Stimulated activated CD4-positive, alpha-beta T cell treated with anti-CD3 and anti-CD28 coated beads, Interleukin-2, amount 100 ng/mL, for 4 hours (primary cell): ENCODE results near the gene GNE.
"Not testable (repeated sequence)": the region's sequence is repeated elsewhere in the genome, so short reads cannot be mapped to it uniquely, and the experiment has no call there.

ENCODE experiments used
- DNase-seq: peaks from one replicate; pipeline ENCODE4 v3.0.0-alpha.2; 2020; ENCODE audit warnings: low read depth

Gene GNE

DNA sequence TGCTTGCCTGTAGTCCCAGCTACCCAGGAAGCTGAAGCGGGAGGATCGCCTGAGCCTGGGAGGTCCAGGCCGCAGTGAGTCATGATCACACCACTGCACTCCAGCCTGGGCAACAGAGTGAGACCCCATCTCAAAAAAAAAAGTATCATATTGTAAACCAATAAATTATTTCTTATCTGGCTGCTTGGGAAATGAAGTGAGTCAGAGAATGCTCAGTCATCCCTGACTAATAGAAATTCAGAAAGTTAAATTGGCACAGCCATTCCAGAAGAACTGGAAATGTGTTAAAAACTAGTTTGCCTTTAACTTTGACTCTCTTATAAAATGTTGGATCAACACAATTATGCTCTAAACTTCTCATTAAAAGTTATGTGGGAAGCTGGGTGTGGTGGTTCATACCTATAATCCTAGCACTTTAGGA lies 9.8 kb upstream of the GNE start:
- DNase-seq, result no peak

DNA sequence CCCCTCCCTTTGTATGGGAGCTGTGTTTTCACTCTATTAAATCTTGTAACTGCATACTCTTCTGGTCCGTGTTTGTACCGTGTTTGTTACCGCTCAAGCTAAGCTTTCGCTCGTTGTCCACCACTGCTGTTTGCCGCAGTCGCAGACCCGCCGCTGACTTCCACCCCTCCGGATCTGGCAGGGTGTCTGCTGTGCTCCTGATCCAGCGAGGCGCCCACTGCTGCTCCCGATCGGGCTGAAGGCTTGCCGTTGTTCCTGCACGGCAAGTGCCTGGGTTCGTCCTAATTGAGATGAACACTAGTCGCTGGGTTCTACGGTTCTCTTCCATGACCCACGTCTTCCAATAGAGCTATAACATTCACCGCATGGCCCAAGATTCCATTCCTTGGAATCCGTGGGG lies 6.6 kb upstream of the GNE start:
- no peak for DNase-seq

DNA sequence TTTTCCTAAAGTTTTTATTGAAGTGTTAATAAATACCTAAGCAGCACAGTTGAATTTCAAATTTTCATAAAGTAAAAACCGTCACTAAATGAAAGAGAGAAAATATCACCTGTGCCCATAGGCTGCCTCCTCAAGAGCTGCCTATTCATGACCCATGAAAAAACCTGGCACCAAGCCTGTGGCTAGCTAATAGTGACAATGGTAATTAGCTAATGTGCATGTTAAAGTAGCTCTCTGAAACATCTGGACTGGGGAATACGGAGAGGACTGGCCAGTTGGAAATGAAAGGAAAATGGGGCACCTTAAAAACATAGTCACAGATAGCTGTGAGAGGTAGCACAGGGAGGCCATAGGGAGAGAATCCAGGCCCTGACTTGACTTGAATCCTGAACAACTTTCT lies 5.4 kb upstream of the GNE start:
- DNase-seq, result no peak

DNA sequence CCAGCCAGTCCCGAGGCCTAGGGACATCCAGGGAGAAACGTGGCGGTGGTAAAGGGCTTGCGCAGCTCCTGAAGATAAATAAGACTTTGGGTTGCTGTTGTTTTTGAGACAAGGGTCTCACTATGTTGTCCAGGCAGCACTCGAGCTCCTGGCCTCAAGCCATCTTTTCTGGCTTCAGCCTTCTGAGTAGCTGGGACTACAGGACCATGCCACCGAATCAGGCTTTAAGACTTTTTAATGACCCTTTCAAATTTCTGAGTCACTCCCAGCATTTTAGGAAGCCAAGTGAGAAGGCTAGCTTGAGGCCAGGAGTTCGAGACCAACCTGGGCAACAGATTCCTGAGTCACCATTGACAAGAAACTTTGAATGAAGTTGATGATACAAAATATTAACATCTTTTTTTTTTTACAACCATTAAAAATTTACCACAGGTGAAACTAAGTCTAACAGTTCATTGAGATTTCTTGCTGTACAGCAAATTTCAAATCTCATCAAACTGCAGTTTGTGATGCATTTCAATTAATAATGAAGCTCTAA lies 817 bp upstream of the GNE start:
- DNase-seq, result no peak

DNA sequence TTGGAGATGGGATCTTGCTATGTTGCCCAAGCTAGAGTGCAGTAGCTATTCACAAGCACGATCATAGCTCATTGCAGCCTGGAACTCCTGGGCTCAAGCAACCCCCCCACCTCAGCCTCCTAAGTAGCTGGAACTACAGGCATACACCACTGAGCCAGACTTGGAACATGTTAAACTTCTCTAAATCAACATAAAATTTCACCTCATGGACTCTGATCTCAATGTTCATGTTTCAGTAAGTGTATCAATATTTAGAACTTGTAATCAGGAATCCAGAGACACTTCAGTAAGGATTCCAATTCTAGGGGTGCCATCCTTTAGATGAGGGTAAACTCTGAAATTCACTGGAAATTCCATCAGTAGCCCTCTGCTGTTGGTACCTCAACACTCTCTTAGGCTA lies 6.8 kb downstream of the GNE start:
- no peak for DNase-seq

DNA sequence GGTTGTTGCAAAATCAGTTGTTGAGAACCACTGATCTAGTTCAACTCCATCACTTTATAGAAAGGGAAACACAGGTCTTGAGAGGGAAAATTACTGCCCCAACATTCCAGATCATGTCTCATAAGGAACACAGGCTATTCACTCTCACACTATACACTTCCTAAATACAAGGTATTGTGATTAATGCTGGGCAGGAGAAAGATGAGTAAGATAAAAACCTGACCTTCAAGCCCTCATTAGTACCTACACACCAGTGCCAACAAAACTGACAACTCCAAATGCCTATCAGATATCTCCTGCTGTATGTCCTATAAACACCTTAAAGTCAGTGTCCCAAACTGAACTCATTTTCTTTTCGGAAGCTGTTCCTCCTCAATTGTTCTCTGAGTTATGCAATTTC lies 8.2 kb downstream of the GNE start:
- no peak for DNase-seq

DNA sequence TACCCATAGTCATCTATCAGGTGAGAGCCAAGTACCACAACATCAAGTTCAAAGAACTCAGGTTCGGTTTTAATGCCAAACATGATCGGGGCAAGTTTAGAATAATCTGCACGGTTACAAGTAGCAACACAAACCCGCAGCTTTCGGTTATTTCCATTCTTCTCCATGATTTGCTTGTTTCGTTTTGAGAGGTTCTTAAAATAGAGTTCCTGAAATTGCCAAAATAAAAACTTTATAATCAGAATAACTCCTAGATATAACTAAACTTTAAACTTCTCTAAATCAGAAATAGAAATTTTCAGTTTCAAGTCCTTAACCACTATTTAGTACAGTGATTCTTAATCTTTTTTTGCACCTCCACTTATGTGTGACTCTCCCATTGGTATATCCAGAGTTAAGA lies 9.1 kb downstream of the GNE start:
- DNase-seq, result no peak

DNA sequence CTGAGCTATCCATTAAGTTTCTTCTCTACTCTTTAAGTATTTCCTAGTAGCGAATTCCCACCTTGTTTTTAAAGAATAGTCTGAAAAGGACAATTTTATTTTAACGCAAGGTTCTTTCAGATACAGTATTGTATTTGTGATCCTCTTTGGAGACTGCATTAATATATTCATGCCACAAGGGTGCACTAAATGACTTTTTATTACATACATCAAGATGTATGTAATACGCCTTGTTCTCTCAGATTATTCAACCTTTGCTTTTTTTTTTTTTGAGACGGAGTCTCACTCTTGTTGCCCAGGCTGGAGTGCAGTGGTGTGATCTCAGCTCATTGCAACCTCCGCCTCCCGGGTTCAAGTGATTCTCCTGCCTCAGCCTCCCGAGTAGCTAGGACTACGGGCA lies 10.2 kb downstream of the GNE start:
- not testable (repeated sequence) for DNase-seq

DNA sequence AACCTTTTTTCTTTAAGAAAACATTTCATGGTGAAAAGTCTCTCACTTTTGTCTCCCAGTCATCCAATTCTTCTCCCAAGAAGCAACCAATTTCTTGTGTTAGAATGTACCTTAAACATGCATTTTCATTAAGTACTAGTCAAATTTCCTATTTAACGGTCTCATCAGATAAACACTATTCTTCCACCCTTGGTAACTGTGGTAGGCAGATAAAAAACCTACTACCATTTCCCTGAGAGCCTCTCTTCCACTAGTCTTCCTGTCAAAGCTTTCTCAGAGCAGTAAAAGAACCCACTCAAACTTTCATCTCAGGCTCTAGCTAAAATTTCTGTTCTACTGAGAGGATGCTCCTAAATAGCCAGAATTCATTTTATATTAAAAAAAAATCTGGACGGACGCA lies 10.9 kb downstream of the GNE start:
- DNase-seq, result no peak

DNA sequence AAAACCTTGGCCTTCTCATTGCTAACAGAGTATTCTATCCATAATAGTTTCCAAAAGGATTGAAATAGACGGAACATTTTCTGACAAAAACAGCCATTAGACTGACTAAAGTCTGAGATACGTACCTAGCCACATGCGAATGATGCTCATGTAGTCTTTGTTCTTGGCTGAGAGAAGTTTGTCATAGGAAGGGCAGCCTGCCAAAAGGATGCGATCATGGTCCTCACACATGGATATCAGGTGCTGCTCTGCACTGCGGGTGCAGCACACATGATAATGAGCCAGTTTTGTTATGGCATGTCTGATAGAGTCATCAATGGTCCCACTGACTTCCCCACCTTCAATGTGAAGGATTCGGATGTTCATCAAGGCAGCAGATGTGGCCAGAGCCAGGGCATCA lies 12.3 kb downstream of the GNE start:
- no peak for DNase-seq

DNA sequence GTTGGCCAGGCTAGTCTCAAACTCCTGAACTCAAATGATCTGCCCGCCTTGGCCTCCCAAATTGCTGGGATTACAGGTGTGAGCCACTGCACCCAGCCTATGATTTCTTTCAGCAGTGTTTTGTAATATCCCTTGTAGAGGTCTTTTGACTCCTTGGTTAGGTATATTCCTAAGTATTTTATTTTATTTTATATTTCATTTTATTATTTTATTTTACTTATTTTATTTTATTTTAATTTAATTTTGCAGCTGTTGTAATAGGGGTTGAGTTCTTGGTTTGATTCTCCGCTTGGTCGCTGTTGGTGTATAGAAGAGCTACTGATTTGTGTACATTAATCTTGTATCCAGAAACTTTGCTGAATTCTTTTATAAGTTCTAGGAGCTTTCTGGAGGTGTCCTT lies 18.6 kb downstream of the GNE start:
- not testable (repeated sequence) for DNase-seq

DNA sequence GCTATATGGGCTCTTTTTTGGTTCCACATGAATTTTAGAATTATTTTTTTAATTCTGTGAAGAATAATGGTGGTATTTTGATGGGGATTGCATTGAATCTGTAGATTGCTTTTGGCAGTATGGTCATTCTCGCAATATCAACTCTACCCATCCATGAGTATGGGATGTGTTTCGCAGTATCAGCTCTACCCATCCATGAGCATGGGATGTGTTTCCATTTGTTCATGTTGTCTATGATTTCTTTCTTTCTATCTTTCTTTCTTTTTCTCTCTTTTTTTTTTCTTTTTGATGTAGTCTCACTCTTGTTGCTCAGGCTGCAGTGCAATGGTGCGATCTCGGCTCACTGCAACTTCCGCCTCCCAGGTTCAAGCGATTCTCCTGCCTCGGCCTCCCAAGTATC lies 19.0 kb downstream of the GNE start:
- not testable (repeated sequence) for DNase-seq

DNA sequence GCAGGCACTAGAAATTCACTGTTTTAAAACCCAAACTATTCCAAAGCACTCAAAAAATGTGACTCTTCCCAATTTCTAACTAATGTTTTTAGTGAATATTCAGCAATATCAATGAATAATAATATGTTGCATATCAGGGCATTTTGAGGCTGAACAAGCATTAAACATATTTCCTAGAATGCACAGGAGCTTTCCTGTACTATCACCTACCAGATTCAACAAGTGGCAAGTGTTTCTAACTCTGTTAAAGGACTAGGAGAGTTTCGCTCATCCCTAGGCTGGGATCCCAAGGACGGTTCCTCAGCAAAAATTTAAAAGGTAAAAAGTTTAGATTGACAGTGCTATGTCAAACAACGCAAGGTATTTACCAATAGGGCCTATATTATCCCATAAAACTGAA lies 21.0 kb downstream of the GNE start:
- DNase-seq, result no peak

DNA sequence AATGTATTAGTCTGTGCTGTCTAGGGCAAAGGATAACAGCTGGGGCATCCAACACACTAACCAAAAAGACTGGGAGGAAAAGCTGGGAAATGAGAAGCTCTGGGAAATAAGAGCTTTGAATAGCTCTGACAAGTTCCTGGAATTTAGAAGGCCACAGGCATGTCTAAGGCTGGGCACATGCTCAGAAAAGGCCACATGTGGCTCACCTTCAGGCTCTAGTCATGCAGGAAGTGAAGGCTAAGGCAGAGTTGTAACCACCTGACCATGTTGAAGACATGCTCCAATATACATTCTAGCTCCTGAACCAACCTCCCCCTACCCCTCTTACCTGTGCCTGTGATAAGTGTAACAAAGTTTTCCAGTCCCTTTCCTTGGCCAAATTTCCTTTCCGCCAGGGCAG lies 35.8 kb downstream of the GNE start:
- no peak for DNase-seq

DNA sequence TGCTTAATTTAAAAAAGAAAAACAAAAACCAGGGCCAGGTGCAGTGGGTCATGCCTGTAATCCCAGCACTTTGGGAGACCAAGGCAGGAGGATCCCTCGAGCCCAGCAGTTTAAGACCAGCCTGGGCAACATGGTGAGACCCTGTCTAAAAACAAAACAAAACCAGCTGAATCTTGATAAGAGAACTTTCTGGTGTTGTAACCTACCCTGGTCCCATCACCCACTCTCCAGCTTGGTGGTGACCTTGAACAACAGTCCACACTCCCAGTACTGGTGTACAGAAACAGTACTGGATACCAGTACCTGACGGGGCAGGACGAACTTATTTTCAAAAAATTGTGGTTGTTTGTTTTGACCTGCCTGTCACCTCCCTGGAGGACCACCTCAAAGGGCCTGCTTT lies 36.6 kb downstream of the GNE start:
- no peak for DNase-seq

DNA sequence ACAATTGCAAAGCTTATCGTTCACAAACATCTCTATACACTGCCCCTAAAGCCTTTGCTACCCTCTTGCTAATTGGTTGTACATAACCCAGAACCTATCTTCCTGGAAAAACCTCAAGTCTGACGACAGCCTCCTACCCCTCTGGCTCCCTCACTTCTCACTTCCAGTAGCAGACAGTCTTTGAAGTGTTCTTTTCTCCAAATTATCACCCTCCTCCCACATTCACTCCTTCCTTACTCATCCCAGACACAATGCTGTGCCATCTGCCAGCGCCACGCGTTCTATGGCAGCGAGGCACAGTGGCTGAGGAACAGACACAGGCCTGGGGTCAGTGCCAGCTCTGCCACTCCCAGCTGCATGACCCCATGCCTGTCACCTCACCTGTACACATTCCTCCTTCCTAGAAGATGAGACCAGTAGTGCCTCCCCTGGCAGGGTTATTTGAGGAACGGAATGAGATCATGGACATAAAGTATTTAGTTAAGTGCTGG lies 39.8 kb downstream of the GNE start:
- no peak for DNase-seq

DNA sequence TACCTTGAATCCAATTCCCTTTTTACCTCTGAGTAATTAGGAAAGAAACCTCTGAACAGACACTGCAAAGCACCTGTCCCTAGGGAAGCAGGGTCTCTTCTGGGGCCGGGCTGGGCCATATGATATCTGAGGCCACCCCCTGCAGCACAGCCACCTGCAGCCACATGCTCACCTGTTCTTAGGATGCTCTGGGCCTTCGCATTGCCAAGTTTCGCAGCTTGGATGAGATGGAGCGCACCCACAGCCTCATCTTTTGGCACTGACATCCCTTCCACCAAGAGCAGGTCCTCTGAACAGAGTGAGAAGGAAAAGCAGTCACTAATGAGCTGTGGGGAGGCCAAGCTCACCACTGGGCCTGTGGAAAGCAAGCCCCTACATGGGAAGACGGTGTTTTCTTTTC lies 40.2 kb downstream of the GNE start:
- DNase-seq, result no peak

DNA sequence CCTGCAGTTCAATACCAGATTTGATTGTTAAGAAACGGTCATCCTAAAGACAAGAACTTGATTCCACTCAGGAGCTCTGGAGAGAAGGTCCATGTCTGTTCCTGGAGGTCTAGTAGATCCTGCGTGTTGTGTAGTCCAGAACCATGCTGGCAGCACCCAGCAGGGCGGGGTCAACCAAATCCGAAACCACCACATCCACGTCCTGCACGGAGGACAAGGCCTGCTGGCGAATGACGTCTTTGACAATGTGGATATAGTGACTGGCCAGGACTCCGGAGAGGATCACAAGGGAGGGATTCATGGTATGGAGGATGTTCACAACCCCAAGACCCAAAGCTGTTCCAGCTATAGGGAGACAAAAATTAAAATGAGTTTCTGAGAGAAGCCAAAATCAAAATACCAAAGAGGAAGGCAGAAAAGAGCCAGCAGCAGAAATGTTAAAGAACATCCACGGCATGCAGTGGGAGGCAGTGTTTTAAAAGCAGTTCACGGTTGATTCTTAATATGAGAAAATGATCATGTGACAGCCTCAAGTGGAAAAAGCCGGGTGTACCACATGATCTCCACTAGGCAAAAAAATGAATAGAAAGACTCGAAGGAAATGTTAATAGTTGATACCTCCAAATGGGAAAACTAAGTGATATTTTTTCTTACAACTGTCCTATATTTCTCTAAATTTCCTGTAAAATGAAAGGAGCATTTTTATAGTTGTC lies 40.8 kb downstream of the GNE start:
- DNase-seq, result no peak

DNA sequence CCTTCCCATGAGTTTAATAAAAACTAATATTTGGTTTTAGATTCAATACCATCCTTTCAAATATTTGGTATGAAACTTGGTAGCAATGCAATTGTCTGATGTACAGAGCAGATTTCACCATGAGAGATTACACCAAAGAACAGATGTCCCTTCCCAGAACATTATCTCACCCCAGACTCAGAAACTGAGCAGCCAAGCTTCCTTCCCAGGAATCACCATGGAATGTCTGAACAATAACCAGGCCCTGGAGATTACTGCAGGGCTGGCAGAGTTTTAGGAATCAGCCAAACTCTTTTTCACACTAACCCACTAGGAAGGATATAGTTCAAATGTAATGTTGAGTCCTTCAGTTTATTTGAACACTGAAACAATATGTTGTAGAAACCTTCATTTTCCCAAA lies 43.7 kb downstream of the GNE start:
- DNase-seq, result no peak

DNA sequence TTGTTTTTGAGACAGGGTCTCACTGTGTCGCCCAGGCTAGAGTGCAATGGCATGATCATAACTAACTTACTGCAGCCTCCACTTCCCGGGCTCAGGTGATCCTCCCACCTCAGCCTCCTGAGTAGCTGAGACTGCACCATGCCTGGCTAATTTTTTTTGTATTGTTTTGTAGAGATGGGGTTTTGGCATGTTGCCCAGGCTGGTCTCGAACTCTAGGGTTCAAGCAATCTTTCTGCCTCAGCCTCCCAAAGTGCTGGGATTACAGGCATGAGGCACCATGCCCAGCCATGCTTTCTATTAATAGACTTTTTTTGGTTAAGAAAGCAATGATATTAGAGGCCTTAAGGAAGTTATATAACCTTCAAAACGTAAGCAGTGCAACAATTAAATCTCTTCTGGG lies 44.3 kb downstream of the GNE start:
- no peak for DNase-seq

DNA sequence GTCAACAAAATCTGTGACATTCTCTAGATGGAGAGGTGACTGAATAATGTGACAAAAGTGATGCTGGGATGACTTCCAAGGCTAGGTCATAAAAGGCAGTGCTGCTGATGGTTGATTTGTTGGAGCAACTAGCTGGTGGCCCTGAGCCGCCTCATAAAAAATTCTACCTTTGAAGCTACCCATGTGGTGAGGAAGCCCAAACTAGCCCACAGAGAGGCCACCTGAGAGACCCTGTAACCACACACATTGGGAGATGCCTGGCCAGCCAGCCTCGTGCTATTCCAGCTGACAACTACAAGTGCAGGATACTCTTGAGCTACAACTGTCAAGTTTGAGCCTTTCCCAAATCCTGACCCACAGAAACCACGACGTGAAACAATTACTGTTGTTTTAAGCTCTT lies 44.9 kb downstream of the GNE start:
- DNase-seq, result no peak

DNA sequence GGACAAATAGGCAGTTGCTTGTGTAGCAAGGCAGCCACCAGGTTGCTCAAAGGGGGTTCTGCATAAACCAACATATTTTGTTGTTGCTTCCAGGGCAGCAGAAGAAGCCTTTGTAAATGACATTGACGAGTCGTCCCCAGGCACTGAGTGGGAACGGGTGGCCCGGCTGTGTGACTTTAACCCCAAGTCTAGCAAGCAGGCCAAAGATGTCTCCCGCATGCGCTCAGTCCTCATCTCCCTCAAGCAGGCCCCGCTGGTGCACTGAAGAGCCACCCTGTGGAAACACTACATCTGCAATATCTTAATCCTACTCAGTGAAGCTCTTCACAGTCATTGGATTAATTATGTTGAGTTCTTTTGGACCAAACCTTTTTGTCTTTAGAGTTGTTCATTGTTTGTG lies 46.7 kb downstream of the GNE start:
- no peak for DNase-seq

DNA sequence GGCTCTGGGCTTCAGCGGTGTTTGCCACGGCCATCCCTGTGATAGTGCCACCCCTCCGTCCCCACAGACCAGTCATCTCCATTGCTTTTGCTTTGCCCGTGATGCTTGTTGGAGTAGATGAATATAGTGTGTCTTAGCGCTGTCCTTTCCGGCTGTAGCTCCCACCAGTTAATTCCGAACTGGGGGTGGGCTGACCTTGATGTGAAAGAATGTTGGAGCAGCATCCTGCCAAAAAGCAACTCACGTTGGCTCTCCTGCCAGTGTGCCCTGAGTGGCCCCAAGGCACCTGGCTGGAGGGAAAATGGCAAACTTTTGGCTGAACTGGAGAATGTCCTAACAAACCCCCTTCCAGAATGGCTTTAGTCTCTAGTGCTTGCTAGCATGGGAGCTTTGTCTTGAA lies 47.5 kb downstream of the GNE start:
- no peak for DNase-seq

DNA sequence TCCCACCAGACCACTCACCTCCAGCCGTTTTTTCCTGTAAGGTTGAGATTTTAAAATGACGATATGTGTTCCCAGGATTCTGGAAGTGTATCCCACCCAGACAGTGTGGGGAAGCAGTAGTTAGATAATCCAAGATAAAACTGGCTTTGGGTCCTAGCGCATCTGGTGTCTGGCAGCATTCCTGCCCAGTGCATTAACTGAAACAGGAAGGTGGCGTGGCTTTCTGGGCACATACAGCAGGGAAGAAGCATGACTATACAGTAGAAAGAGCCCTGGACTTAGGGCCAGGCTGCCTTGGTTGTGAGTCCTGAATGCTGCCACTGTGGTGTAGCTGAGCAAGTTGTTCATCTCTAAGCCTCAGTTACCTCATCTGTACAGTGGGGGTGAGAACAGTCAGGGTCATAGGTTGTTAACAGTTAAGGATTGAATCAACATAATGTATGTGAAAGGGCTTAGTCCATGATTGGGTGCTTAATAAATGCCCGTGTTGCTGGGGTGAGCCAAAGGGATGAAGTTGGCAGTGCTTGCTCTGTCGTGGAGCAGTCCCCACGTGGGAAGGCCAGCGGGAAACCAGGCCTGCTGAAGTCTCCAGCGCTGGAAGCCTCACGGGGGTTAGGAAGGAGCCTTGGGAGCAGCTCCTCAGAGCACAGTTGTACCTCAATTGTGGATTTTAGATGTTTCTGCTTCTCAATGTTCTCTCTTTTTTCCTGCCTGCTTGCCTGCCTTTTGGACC lies 49.6 kb downstream of the GNE start:
- DNase-seq, result no peak
